Erythroblast (primary cell): Measurements from ENCODE around the gene ARHGEF7.

Experiments used
- GATA1 ChIP-seq: IDR thresholded peaks from 2 replicates; pipeline ENCODE4 v1.6.1; 2011; ENCODE audit warnings: low read depth, mild to moderate bottlenecking, control low read depth, low read length, moderate library complexity
- POLR2A ChIP-seq: IDR thresholded peaks from 2 replicates; pipeline ENCODE4 v1.6.1; 2011; ENCODE audit warnings: mild to moderate bottlenecking, low read length

DNA sequence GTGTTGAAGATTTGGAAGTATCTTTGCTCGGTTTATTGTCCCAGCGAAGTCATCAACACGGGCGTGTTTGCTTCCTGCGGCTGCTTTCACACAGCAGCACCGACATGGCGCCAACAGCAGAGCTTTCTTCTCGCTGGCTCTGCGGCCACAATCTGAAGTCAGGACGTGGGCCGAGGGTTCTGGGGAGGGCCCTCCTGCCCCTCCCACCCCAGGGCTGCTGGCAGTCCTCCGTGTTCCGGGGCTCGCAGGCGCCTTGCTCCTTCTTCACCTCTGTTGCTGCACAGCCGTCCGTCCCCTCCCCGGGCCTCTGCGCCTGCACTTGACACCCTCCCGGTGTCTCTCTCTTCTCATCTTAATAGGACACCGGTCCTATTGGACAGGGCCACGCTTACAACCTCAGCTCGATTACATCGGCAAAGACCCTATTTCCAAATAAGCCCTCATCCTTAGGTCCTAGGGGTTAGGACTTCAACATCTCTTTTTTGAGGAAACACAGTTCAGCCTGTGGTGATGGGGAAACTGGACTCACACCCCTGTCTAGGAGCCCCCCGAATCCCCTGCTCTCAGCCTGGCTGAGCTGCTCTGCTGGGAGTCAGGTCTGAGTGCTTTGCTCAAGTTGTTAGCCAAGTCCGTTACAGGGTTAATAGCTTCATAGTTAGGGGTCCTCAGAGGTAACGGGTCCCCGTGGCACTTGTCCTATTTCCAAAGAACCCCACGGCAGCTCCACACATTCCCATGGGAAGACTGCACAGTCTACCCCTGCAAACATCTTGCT is 202.6 kb downstream of the ARHGEF7 start:
- TF ChIP-seq POLR2A (no peak), GATA1 (no peak)
